Measurements from ENCODE around the gene NID2.

NID2 gene

GRCh38 chr14:52086711-52087110, 17.9 kb upstream of the NID2 start:
- TF ChIP-seq POLR2AphosphoS5 (IDR thresholded peaks at IDR 0.05; ENCODE audit: low read depth, low read length) (no peak), FOXP2 (optimal IDR thresholded peaks at IDR 0.05; ENCODE audit: borderline replicate concordance, extremely low read depth, extremely low read length, insufficient read depth) (no peak)

GRCh38 chr14:52082903-52083302, 14.0 kb upstream of the NID2 start:
- TF ChIP-seq SIN3A (IDR thresholded peaks at IDR 0.05; ENCODE audit: borderline replicate concordance, insufficient read depth, low read length), result no peak
- no peak for TF ChIP-seq TAF1 (IDR thresholded peaks at IDR 0.05; ENCODE audit: borderline replicate concordance, insufficient read depth, low read length)
- no peak for TF ChIP-seq REST (IDR thresholded peaks at IDR 0.05; ENCODE audit: insufficient read depth in 1 of 2, low read depth in 2 of 2, low read length in 2 of 2)
- no peak for TF ChIP-seq FOXP2 (optimal IDR thresholded peaks at IDR 0.05; ENCODE audit: borderline replicate concordance, extremely low read depth, extremely low read length, insufficient read depth)
- TF ChIP-seq POLR2AphosphoS5 (IDR thresholded peaks at IDR 0.05; ENCODE audit: low read depth, low read length), result no peak

GRCh38 chr14:52081964-52082363, 13.1 kb upstream of the NID2 start:
- TF ChIP-seq REST (IDR thresholded peaks at IDR 0.05; ENCODE audit: insufficient read depth in 1 of 2, low read depth in 2 of 2, low read length in 2 of 2), result no peak
- TF ChIP-seq SIN3A (IDR thresholded peaks at IDR 0.05; ENCODE audit: borderline replicate concordance, insufficient read depth, low read length), result no peak
- TF ChIP-seq FOXP2 (optimal IDR thresholded peaks at IDR 0.05; ENCODE audit: borderline replicate concordance, extremely low read depth, extremely low read length, insufficient read depth), result no peak
- no peak for TF ChIP-seq TAF1 (IDR thresholded peaks at IDR 0.05; ENCODE audit: borderline replicate concordance, insufficient read depth, low read length)
- TF ChIP-seq POLR2AphosphoS5 (IDR thresholded peaks at IDR 0.05; ENCODE audit: low read depth, low read length), result no peak

- TF ChIP-seq REST (IDR thresholded peaks at IDR 0.05; ENCODE audit: insufficient read depth in 1 of 2, low read depth in 2 of 2, low read length in 2 of 2) (no peak), POLR2AphosphoS5 (IDR thresholded peaks at IDR 0.05; ENCODE audit: low read depth, low read length) (no peak)
Measured at GRCh38 chr14:52080808-52081755, 12.2 kb upstream of the NID2 start.

GRCh38 chr14:52080158-52080800, 11.4 kb upstream of the NID2 start:
- TF ChIP-seq TAF1 (IDR thresholded peaks at IDR 0.05; ENCODE audit: borderline replicate concordance, insufficient read depth, low read length) (no peak), POLR2AphosphoS5 (IDR thresholded peaks at IDR 0.05; ENCODE audit: low read depth, low read length) (no peak), FOXP2 (optimal IDR thresholded peaks at IDR 0.05; ENCODE audit: borderline replicate concordance, extremely low read depth, extremely low read length, insufficient read depth) (no peak), SIN3A (IDR thresholded peaks at IDR 0.05; ENCODE audit: borderline replicate concordance, insufficient read depth, low read length) (no peak), REST (IDR thresholded peaks at IDR 0.05; ENCODE audit: insufficient read depth in 1 of 2, low read depth in 2 of 2, low read length in 2 of 2) (no peak)

Measured in PFSK-1 (cell line).